Esophagus muscularis mucosa (tissue), 4 donors: ENCODE results near the gene HPS1.

ENCODE experiments used
- CTCF ChIP-seq, 3 experiments: fragments of 200-600 bp in 2 of 3; fragments of 450-650 bp in 1 of 3; sonication (generic) in 2 of 3; IDR thresholded peaks; one replicate each; pipeline ENCODE4 v1.5.1; 2017 to 2019; ENCODE audit warnings: antibody characterized with exemption in 3 of 3, mild to moderate bottlenecking in 2 of 3, moderate library complexity in 1 of 3
- EP300 ChIP-seq: sonication (generic); formaldehyde crosslinking; IDR thresholded peaks from one replicate; pipeline ENCODE4 v1.6.1; 2017; ENCODE audit warnings: antibody characterized with exemption
- POLR2A ChIP-seq: fragments of 450-650 bp; IDR thresholded peaks from one replicate; pipeline ENCODE4 v1.6.1; 2017; ENCODE audit warnings: antibody characterized with exemption, moderate library complexity, mild to moderate bottlenecking, low read depth

GRCh38 chr10:98416606-98417388 is 29.9 kb downstream of the HPS1 start:
- TF ChIP-seq CTCF (IDR thresholded peaks at IDR 0.05) (no peak), POLR2A (no peak), EP300 (no peak)
